Measurements from ENCODE around the gene CPEB4. TPM values are rescaled to one million over a fixed set of nuclear protein-coding genes. Genes with fewer than 3 reads are reported as not detected.

Gene CPEB4
- total and polyA plus RNA-seq, 4 donors, result 14.3 to 113 (median 32.1) TPM

DNA sequence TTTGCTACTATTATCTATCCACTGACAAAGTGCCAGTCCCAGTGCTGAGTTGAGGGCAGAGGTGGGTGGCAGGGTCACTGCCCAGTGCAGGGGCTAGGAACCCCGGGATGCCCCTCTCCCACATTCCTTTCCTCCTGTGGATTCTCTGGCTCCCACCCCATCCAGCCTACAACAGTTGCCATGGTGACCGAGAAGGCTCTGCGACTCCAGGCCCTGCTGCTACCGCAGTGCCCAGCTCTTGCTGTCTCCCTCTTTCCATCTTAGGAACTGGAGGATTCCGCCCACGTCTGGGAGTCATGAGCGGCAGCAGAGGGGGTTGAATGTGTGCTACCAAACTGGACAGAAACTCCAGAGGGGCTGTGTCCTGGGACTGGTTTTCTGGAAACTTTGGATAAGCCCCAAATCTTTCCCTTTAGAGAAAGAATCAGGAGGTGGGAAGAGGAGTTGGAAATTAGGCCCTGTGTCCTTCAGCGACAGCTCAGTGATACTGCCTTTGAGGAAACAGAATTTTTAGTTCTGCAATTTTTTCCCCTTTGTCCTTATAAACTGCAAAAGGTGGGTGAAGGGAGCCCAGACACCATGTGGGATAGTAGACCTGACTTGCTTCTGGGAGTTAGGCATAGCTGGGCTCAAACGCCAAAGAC lies 80.1 kb downstream of the CPEB4 start:
- peaks cover 3 to 9% (median 6%) of the 10 kb centered on the region in 4 donors for H3K4me1 ChIP-seq (ENCODE audit: control insufficient read depth in 4 of 4, insufficient read depth in 4 of 4, low read length in 3 of 4)
- DNase-seq (ENCODE audit: low spot score), result no peak
- TF ChIP-seq FOXA2 (IDR thresholded peaks at IDR 0.05) (no peak), JUND (IDR thresholded peaks at IDR 0.05) (no peak), FOXA1 (IDR thresholded peaks at IDR 0.05) (no peak), TAF1 (conservative IDR thresholded peaks at IDR 0.05) (no peak), EGR1 (IDR thresholded peaks at IDR 0.05; ENCODE audit: low read depth in 2 of 2) (no peak), RAD21 (IDR thresholded peaks at IDR 0.05) (no peak), HNF4A (conservative IDR thresholded peaks at IDR 0.05) (no peak), RXRA (IDR thresholded peaks at IDR 0.05) (no peak), SP1 (IDR thresholded peaks at IDR 0.05) (no peak), NR2F2 (IDR thresholded peaks at IDR 0.05) (no peak), GABPA (IDR thresholded peaks at IDR 0.05 in 1 of 2, conservative IDR thresholded peaks at IDR 0.05 in 1 of 2) (no peak), HNF4G (IDR thresholded peaks at IDR 0.05) (no peak), YY1 (IDR thresholded peaks at IDR 0.05) (no peak)
- TF ChIP-seq, protein P1, sequence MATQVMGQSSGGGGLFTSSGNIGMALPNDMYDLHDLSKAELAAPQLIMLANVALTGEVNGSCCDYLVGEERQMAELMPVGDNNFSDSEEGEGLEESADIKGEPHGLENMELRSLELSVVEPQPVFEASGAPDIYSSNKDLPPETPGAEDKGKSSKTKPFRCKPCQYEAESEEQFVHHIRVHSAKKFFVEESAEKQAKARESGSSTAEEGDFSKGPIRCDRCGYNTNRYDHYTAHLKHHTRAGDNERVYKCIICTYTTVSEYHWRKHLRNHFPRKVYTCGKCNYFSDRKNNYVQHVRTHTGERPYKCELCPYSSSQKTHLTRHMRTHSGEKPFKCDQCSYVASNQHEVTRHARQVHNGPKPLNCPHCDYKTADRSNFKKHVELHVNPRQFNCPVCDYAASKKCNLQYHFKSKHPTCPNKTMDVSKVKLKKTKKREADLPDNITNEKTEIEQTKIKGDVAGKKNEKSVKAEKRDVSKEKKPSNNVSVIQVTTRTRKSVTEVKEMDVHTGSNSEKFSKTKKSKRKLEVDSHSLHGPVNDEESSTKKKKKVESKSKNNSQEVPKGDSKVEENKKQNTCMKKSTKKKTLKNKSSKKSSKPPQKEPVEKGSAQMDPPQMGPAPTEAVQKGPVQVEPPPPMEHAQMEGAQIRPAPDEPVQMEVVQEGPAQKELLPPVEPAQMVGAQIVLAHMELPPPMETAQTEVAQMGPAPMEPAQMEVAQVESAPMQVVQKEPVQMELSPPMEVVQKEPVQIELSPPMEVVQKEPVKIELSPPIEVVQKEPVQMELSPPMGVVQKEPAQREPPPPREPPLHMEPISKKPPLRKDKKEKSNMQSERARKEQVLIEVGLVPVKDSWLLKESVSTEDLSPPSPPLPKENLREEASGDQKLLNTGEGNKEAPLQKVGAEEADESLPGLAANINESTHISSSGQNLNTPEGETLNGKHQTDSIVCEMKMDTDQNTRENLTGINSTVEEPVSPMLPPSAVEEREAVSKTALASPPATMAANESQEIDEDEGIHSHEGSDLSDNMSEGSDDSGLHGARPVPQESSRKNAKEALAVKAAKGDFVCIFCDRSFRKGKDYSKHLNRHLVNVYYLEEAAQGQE (IDR thresholded peaks at IDR 0.05), result no peak
- TF ChIP-seq, protein P2, sequence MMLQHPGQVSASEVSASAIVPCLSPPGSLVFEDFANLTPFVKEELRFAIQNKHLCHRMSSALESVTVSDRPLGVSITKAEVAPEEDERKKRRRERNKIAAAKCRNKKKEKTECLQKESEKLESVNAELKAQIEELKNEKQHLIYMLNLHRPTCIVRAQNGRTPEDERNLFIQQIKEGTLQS (IDR thresholded peaks at IDR 0.05), result no peak
- TF ChIP-seq, protein P3, sequence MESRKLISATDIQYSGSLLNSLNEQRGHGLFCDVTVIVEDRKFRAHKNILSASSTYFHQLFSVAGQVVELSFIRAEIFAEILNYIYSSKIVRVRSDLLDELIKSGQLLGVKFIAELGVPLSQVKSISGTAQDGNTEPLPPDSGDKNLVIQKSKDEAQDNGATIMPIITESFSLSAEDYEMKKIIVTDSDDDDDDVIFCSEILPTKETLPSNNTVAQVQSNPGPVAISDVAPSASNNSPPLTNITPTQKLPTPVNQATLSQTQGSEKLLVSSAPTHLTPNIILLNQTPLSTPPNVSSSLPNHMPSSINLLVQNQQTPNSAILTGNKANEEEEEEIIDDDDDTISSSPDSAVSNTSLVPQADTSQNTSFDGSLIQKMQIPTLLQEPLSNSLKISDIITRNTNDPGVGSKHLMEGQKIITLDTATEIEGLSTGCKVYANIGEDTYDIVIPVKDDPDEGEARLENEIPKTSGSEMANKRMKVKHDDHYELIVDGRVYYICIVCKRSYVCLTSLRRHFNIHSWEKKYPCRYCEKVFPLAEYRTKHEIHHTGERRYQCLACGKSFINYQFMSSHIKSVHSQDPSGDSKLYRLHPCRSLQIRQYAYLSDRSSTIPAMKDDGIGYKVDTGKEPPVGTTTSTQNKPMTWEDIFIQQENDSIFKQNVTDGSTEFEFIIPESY (IDR thresholded peaks at IDR 0.05), result no peak
- TF ChIP-seq, protein P4, sequence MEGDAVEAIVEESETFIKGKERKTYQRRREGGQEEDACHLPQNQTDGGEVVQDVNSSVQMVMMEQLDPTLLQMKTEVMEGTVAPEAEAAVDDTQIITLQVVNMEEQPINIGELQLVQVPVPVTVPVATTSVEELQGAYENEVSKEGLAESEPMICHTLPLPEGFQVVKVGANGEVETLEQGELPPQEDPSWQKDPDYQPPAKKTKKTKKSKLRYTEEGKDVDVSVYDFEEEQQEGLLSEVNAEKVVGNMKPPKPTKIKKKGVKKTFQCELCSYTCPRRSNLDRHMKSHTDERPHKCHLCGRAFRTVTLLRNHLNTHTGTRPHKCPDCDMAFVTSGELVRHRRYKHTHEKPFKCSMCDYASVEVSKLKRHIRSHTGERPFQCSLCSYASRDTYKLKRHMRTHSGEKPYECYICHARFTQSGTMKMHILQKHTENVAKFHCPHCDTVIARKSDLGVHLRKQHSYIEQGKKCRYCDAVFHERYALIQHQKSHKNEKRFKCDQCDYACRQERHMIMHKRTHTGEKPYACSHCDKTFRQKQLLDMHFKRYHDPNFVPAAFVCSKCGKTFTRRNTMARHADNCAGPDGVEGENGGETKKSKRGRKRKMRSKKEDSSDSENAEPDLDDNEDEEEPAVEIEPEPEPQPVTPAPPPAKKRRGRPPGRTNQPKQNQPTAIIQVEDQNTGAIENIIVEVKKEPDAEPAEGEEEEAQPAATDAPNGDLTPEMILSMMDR (IDR thresholded peaks at IDR 0.05; ENCODE audit: low read depth, low read length, missing input control), result no peak
- TF ChIP-seq, protein P5, sequence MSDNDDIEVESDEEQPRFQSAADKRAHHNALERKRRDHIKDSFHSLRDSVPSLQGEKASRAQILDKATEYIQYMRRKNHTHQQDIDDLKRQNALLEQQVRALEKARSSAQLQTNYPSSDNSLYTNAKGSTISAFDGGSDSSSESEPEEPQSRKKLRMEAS (IDR thresholded peaks at IDR 0.05), result no peak
- no peaks in the 10 kb centered on the region for H3K27me3 ChIP-seq (ENCODE audit: control insufficient read depth in 4 of 4, insufficient read depth in 4 of 4, low read length in 3 of 4)
- no peaks in the 10 kb centered on the region for H3K36me3 ChIP-seq (ENCODE audit: control insufficient read depth in 4 of 4, insufficient read depth in 3 of 4, low read depth in 1 of 4, low read length in 3 of 4)
- H3K27ac ChIP-seq (ENCODE audit: low read depth in 1 of 2, low read length in 2 of 2), result no peak overlapping the region
- no peak overlapping the region for H3K4me3 ChIP-seq (ENCODE audit: low read depth in 1 of 3, low read length in 3 of 3)
- 87% methylated on average over 9 of the region's 9 CpGs for WGBS
- no peak overlapping the region for H3K9ac ChIP-seq (ENCODE audit: low read depth in 1 of 2, low read length in 2 of 2)
- H3K9me3 ChIP-seq (ENCODE audit: control insufficient read depth in 4 of 4, low read length in 3 of 4), result no peaks in the 10 kb centered on the region
